Muscle of leg (tissue), 11 donors: Measurements from ENCODE around the gene CCDC57. TPM values are rescaled to one million over a fixed set of nuclear protein-coding genes. Genes with fewer than 3 reads are reported as not detected.

Experiments used
- DNase-seq: peaks from one replicate; pipeline ENCODE4 v3.0.0; 2013
- H3K27ac ChIP-seq: one replicate; pipeline ENCODE4 v1.5.1; 2013; ENCODE audit warnings: mild to moderate bottlenecking, low read length, control low read depth
- H3K27me3 ChIP-seq: one replicate; pipeline ENCODE4 v1.6.1; 2013; ENCODE audit warnings: low read length; ENCODE audit not compliant: control insufficient read depth, insufficient read depth
- H3K36me3 ChIP-seq: one replicate; pipeline ENCODE4 v1.6.1; 2013; ENCODE audit warnings: low read length; ENCODE audit not compliant: control insufficient read depth, insufficient read depth
- H3K4me1 ChIP-seq: one replicate; pipeline ENCODE4 v1.6.1; 2013; ENCODE audit warnings: low read length; ENCODE audit not compliant: control insufficient read depth, insufficient read depth
- H3K4me3 ChIP-seq: one replicate; pipeline ENCODE4 v1.5.1; 2013; ENCODE audit warnings: low read length, control low read depth
- H3K9me3 ChIP-seq: replicated peaks from 2 replicates; pipeline ENCODE4 v1.6.1; 2013; ENCODE audit warnings: low read depth, low read length; ENCODE audit not compliant: control insufficient read depth
- WGBS: methylation state at CpG from one replicate; pipeline ENCODE4 v1.1.5; 2013; ENCODE audit warnings: missing lambda C conversion rate; ENCODE audit not compliant: insufficient coverage; 5-methylcytosine and 5-hydroxymethylcytosine counted together
- polyA plus RNA-seq, 8 donors: library from polyadenylated mRNA; unstranded; fragments of 120-200 nt; gene quantifications; one replicate each; pipeline versions ENCODE4 v1.2.1 to v1.2.3, GENCODE V29; 2013; ENCODE audit warnings: inconsistent platforms in 1 of 8, low replicate concordance in 1 of 8; ENCODE audit not compliant: insufficient read length in 8 of 8, insufficient read depth in 1 of 8
- total RNA-seq: library from RNA; stranded (reverse); fragments of 120-200 nt; gene quantifications from one replicate; pipeline ENCODE4 v1.2.4, GENCODE V29; 2013

The CCDC57 gene
- total and polyA plus RNA-seq, 9 donors: 15.7 to 37.4 (median 30.4) TPM

- Histone ChIP-seq H3K27ac (no peak overlapping the region), H3K4me1 (peaks cover 4% of the 10 kb centered on the region), H3K27me3 (no peaks in the 10 kb centered on the region), H3K36me3 (peaks cover 95% of the 10 kb centered on the region), H3K4me3 (no peak overlapping the region), H3K9me3 (no peaks in the 10 kb centered on the region)
- no peak for DNase-seq
- 92% methylated on average over 35 of the region's 37 CpGs for WGBS
Measured at GRCh38 chr17:82091264-82092066, 121.2 kb downstream of the CCDC57 start.

- DNase-seq: no peak
- no peaks in the 10 kb centered on the region for H3K27me3 ChIP-seq
- no peak overlapping the region for H3K27ac ChIP-seq
- H3K4me3 ChIP-seq: no peak overlapping the region
- H3K36me3 ChIP-seq: peaks cover 95% of the 10 kb centered on the region
- H3K9me3 ChIP-seq: no peaks in the 10 kb centered on the region
- WGBS: 90% methylated on average over 29 of the region's 29 CpGs
- no peaks in the 10 kb centered on the region for H3K4me1 ChIP-seq
Measured at GRCh38 chr17:82090549-82091263, 121.9 kb downstream of the CCDC57 start.

GRCh38 chr17:82089723-82090548, 122.7 kb downstream of the CCDC57 start:
- H3K4me1 ChIP-seq: no peaks in the 10 kb centered on the region

GRCh38 chr17:82088838-82089722, 123.6 kb downstream of the CCDC57 start:
- DNase-seq: no peak
- no peak overlapping the region for H3K27ac ChIP-seq
- H3K27me3 ChIP-seq: no peaks in the 10 kb centered on the region
- no peaks in the 10 kb centered on the region for H3K9me3 ChIP-seq
- H3K4me3 ChIP-seq: no peak overlapping the region
- H3K4me1 ChIP-seq: no peaks in the 10 kb centered on the region
- H3K36me3 ChIP-seq: peaks cover 99% of the 10 kb centered on the region
- 92% methylated on average over 36 of the region's 47 CpGs for WGBS

More at GRCh38 chr17:82089723-82090548, 122.7 kb downstream of the CCDC57 start:
- Histone ChIP-seq H3K4me3 (no peak overlapping the region), H3K27ac (no peak overlapping the region), H3K36me3 (peaks cover 95% of the 10 kb centered on the region), H3K27me3 (no peaks in the 10 kb centered on the region), H3K9me3 (no peaks in the 10 kb centered on the region)
- 83% methylated on average over 23 of the region's 29 CpGs for WGBS
- no peak for DNase-seq

GRCh38 chr17:82087961-82088837, 124.4 kb downstream of the CCDC57 start:
- Histone ChIP-seq H3K27ac (no peak overlapping the region), H3K9me3 (no peaks in the 10 kb centered on the region), H3K4me1 (no peaks in the 10 kb centered on the region), H3K36me3 (peaks cover 100% of the 10 kb centered on the region), H3K27me3 (no peaks in the 10 kb centered on the region), H3K4me3 (no peak overlapping the region)
- DNase-seq: no peak
- 92% methylated on average over 36 of the region's 48 CpGs for WGBS

GRCh38 chr17:82086941-82087906, 125.4 kb downstream of the CCDC57 start:
- Histone ChIP-seq H3K36me3 (peaks cover 100% of the 10 kb centered on the region), H3K4me3 (no peak overlapping the region), H3K4me1 (no peaks in the 10 kb centered on the region), H3K9me3 (no peaks in the 10 kb centered on the region), H3K27me3 (no peaks in the 10 kb centered on the region), H3K27ac (no peak overlapping the region)
- 87% methylated on average over 27 of the region's 39 CpGs for WGBS
- DNase-seq: no peak

- H3K36me3 ChIP-seq: peaks cover 98% of the 10 kb centered on the region
- H3K4me3 ChIP-seq: no peak overlapping the region
- 90% methylated on average over 20 of the region's 25 CpGs for WGBS
- no peaks in the 10 kb centered on the region for H3K27me3 ChIP-seq
- no peak for DNase-seq
- no peaks in the 10 kb centered on the region for H3K9me3 ChIP-seq
- H3K4me1 ChIP-seq: no peaks in the 10 kb centered on the region
- no peak overlapping the region for H3K27ac ChIP-seq
Measured at GRCh38 chr17:82085931-82086764, 126.5 kb downstream of the CCDC57 start.
